Activated CD8-positive, alpha-beta memory T cell treated with anti-CD3 and anti-CD28 coated beads for 36 hours (primary cell): ENCODE measurements around the gene S100P. TPM values are rescaled to one million over a fixed set of nuclear protein-coding genes. Genes with fewer than 3 reads are reported as not detected.

Experiments
- total RNA-seq, 2 experiments: library from RNA; stranded (reverse); gene quantifications; one replicate each; pipeline ENCODE4 v1.2.3, GENCODE V29; 2021

S100P gene
- total RNA-seq, 2 experiments from 2014 or later = 3.2 to 4.3 TPM

Other genes starting within 250 kb of the S100P start
- not detected for gene PPP2R2C, start 221.3 kb upstream of the S100P start, total RNA-seq
- gene MAN2B2, start 118.7 kb upstream of the S100P start, total RNA-seq = 10 to 100 TPM; 14.8 to 15.7 TPM
- gene MRFAP1, start 53.2 kb upstream of the S100P start, total RNA-seq = 100 to 1,000 TPM; 121 to 124 TPM
- 10 to 100 TPM; 45.9 to 49.2 TPM for gene MRFAP1L1, start 16.0 kb downstream of the S100P start, total RNA-seq
- 10 to 100 TPM; 21.6 to 22.2 TPM for gene BLOC1S4, start 22.3 kb downstream of the S100P start, total RNA-seq
- 10 to 100 TPM; 14.0 to 17.5 TPM for gene KIAA0232, start 88.8 kb downstream of the S100P start, total RNA-seq
- 10 to 100 TPM; 46.9 to 47.4 TPM for gene TBC1D14, start 215.9 kb downstream of the S100P start, total RNA-seq